HS-27A (cell line): ENCODE results near the gene CBLN3.

ENCODE experiments used
- DNase-seq: peaks from one replicate; pipeline ENCODE4 v3.0.0-alpha.2; 2012; ENCODE audit warnings: low read depth, missing footprints

CBLN3 gene

DNA sequence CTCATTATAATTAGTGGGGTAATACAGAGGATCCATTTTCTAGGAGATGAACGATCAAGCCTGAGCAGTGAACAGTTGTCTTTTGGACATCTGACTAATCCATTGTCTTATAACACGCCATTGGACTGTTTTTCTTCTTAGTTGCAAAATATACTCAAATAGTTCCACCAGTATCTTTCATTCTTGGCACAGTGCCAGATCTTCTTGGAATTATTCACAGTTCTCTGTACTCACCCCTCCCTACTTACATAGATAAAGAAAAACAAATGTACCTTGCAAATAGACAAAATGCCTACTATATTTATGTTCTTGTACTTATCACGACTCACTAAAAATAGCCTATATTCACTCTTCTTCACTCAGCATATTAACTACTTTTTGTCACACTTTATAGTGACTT lies 3.8 kb downstream of the CBLN3 start:
- DNase-seq: peak; percentile 51

DNA sequence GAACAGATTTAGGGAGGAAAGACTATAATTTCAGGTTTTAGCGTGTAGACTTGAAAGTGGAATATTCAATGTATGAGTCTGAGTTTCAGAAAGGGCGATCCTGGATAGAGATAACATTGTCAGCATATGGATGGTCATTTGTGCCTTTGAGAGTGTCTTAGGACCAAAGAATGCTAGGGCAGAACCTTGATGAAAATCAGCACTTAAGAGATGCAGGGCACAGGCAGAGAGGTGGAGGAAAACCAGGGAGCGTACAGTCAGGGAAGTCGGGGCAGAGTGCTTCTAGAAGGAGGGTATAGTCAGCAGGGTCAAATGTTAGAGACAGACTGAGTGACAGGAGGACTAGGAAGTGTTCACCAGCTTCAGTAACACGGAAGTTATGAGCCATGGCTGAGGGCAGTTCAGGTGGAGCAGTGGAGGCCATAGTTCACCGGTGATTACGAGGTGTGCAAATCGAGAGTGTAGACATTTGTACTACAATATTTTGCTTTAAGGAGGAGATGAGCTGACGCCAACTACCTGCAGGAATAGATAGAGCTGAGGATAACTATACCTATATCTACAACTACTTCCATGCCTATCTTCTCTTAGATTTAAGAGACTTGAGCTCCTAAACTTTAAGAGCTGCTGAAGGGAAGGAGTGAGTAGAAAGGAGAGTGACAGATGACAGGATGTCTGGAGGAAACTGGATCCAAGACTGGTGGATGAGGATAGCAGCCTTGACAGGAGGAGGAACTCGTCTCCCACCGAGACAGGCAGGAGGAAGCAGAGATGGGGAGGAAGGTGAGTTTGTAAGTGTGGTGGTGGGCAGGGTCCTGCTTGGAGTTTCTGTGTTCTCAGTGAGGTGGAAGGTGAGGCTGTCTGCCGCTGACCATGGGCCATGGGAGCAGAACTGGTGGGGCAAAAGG lies 6.5 kb downstream of the CBLN3 start:
- DNase-seq: no peak

DNA sequence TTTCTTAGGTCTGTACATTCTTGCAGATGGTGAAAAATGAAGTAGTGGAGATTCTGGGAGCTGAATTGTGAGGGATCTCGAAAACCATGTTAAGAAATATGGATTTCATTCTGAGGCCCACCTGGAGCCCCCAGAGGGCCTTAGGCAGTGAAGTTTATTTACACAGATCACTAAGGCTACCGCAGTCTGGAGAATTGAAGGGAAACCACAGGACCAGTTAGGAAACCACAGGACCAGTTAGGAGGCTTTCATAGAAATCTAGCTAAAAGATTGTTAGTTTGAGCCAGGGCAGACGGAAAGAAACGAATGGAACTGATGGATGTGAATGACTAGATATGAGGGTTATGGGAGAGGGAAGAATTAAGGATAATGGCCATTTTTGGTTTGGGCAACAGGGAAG lies 7.2 kb downstream of the CBLN3 start:
- DNase-seq: no peak

DNA sequence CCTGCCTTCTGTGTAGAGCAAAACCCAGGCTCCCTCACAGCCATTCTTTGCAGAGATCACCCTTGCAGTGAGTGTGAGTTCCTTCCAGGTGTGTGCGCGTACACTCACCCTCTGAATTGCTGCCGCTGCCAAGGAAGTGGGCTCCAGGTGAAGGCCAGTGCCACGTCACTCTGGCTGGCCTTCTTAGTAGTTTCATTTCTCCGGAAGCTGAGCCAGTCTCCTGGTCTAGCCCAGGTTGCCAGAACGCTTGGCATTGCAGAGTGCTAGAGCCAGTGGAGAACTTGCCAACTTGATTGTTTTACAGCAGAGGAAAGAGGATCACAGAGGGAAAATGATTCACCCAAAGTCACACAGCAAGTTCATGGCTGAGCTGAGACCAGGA lies 11.0 kb downstream of the CBLN3 start:
- DNase-seq: no peak

DNA sequence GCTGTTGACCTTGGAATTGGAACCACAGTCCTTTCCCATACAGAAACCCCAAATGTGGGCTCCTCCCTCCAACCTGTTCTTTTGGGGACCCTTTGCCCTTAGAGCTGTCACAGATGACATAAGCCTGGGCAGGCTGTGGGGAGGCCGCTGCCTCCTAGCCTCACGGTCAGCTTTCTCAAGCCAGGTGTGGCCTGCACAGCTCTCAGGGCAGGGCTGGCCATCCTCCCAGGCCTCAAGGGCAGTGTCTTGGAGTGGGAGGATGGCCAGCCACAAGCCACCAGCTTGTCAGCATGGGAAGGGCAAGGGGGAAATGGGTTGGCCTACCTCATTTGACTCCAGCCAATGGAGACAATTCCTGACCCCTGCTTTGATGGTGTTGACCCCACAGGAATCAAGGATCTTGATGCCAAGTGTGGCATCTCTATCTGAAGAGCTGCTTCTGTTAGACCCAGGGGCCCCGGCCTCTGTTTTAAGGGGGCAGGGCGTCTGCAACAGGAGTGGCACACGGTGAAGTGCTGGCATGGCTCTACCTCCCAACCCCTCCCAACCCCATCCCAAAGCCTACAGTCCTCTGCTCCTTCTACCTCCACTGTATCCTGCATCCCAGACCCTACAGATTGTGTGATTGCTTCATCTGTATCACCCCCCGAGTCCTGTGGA lies 11.5 kb downstream of the CBLN3 start:
- no peak for DNase-seq

DNA sequence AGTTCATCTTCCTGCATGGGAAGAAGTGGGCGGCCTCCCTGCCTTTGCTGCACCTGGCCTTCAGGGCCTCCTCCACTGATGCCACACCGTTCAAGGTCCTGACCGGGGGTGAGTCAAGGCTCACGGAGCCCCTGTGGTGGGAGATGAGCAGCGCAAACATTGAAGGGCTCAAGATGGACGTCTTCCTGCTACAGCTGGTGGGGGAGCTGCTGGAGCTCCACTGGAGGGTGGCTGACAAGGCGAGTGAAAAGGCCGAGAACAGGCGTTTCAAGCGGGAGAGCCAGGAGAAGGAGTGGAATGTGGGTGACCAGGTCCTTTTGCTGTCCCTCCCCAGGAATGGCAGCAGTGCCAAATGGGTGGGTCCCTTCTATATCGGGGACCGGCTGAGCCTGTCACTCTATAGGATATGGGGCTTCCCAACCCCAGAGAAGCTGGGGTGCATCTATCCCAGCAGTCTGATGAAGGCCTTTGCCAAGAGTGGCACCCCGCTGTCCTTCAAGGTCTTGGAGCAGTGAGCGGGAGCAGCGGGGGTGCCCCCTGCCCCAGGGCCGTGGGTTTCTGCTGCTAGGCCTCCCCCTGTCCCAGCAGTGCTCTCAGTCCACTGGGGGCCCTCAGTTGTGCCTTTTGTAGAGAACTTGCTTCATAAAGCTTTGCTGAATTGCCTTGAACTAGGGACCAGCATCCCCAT lies 12.4 kb downstream of the CBLN3 start:
- no peak for DNase-seq

DNA sequence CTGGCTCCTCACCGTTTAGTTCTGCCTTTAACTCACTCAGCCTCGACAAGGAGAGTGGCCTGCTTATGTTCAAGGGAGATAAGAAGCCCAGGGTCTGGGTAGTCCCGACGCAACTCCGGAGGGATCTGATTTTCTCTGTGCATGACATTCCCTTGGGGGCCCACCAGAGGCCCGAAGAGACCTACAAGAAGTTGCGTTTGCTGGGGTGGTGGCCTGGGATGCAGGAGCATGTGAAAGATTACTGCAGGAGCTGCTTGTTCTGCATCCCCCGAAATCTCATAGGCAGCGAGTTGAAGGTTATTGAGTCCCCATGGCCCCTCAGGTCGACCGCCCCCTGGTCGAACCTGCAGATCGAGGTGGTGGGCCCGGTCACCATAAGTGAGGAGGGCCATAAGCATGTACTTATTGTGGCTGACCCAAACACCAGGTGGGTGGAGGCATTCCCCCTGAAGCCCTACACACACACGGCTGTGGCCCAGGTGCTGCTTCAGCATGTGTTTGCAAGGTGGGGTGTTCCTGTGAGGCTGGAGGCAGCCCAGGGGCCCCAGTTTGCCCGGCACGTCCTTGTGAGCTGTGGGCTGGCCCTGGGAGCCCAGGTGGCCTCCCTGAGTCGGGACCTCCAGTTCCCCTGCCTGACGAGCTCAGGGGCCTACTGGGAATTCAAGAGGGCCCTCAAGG lies 13.1 kb downstream of the CBLN3 start:
- DNase-seq: no peak

DNA sequence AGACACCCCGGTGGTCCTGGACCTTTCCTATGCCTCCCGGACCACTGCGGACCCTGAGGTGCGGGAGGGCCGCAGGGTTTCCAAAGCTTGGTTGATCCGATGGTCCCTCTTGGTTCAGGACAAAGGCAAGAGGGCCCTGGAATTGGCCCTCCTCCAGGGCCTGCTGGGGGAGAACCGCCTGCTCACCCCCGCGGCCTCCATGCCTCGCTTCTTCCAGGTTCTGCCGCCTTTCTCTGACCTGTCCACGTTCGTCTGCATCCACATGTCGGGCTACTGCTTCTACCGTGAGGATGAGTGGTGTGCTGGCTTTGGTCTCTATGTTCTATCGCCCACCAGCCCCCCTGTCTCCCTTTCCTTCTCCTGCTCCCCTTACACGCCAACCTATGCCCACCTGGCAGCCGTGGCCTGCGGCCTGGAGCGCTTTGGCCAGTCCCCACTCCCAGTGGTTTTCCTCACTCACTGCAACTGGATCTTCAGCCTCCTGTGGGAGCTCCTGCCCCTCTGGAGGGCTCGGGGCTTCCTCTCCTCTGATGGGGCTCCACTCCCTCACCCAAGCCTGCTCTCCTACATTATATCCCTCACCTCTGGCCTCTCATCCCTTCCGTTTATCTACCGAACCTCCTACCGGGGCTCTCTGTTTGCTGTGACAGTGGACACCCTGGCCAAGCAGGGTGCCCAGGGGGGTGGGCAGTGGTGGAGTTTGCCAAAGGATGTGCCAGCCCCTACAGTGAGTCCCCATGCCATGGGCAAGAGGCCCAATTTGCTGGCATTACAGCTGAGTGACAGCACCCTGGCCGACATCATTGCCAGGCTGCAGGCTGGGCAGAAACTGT lies 13.8 kb downstream of the CBLN3 start:
- DNase-seq: no peak

DNA sequence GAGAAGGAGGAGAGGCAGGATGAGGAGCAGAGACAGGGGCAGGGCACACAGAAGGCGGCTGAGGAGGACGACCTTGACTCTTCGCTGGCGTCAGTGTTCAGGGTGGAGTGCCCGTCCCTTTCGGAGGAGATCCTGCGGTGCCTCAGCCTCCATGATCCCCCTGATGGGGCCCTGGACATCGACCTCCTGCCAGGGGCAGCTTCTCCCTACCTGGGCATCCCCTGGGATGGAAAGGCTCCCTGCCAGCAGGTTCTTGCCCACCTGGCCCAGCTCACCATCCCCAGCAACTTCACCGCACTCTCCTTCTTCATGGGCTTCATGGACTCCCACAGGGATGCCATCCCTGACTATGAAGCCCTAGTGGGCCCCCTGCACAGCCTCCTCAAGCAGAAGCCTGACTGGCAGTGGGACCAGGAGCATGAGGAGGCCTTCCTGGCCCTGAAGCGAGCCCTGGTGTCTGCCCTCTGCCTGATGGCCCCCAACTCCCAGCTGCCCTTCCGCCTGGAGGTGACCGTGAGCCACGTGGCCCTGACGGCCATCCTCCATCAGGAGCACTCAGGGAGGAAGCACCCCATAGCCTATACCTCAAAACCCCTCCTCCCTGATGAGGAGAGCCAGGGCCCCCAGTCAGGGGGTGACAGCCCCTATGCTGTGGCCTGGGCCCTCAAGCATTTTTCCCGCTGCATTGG lies 14.6 kb downstream of the CBLN3 start:
- no peak for DNase-seq

DNA sequence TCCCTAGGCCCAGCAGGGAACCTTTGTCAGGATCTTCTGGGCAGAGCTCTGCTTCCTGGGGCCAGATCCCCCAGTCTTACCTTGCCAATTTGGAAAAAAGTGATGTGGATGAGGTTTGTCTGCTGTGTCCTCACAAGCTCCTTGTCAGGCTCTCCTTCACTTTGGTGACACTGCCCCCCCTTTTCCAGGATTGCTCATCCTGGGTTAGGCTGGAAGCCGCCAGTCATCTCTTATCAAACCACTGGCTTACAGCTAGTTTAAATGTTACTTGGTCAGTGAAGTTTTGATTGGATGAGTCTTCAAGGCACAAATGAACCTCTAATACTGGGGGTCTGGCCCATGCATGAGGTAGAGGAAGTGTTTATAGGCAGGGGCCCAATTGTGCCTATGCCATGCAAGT lies 15.4 kb downstream of the CBLN3 start:
- no peak for DNase-seq

DNA sequence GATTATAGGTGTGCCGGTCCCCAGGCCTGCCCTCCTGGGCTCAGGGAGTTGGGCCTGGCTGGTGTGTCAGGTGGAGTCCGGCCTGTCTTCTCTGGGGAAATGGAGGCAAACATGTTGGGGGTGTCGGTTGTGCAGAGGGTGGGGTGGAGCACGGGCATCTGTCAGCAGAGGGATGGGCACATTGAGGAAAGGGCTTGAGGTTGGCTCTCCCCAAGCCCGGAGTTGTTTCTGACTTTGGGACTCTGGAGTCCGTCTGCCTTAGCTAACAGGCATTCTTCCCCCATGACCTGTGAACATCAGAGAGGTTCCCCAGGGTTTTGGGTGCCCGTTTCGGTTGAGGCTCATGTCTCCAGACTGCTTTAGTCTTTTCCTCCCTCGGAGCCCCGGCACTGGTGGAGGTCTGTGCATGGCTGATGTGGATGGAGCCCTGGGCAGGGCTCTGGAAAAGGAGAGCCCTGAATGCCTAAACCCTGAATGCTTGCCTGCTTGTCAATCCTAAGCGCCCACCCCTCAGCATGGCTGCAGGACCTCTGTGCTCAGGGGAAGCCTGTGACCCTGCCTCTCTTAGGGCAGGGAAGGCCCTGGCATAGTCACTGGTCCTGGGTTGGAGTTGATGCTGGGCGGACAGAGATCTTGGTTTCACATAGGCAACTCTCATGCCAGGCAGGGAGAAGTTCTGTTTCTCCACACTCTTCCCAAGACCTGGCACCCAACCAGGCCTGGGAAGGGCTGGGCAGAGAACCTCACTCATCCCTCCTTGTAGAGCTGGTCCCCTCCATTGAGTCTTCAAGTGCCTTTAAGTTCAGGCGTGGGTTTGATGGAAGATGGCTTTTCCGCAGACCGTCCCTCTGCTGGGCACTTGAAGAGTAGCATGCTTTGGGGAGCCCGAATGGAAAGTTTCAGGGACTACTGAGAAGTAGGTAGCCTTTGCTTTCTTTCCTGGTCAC lies 17.8 kb downstream of the CBLN3 start:
- DNase-seq: no peak

DNA sequence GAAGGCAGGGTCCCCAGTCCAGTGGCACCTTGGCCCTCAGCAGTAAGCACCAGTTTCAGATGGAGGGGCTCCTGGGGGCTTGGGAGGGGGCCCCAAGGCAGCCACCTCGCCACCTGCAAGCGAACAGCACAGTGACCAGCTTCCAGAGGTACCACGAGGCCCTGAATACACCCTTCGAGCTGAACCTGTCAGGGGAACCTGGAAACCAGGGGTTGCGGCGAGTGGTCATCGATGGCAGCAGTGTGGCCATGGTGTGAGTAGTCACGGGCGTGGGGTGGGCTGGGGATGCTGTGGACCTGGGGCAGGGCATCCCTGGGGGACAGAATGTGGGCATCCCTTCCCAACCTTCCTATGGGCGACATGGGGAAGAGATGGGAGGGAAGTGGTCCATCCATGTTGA lies 19.5 kb downstream of the CBLN3 start:
- DNase-seq: no peak

DNA sequence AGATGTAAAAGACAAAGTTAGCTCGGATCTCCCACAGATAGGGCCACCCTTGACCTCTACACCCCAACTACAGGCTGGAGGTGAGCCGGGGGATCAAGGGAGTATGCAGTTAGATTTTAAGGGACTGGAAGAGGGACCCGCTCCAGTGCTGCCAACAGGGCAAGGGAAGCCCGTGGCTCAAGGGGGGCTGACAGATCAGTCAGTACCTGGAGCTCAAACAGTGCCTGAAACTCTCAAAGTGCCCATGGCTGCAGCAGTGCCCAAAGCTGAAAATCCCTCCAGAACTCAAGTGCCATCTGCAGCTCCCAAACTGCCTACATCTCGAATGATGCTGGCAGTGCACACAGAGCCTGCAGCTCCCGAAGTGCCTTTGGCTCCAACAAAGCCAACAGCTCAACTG lies 20.3 kb downstream of the CBLN3 start:
- DNase-seq: no peak

DNA sequence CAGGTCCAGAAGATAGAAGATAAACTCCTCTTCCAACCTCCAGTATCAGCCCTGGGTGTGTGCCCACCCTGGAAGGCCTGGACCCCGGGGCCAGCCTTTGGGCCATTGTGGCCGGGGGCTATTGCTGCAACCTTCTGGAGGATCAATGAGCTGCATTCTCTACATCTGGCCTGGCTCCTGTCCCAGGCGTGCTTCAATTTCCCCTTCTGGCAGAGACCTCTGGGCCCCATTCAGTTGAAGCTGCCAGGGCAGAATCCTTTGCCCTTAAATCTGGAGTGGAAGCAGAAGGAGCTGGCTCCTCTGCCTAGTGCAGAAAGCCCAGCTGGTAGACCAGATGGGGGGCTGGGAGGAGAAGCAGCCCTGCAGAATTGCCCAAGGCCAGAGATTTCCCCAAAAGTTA lies 20.7 kb downstream of the CBLN3 start:
- DNase-seq: no peak

DNA sequence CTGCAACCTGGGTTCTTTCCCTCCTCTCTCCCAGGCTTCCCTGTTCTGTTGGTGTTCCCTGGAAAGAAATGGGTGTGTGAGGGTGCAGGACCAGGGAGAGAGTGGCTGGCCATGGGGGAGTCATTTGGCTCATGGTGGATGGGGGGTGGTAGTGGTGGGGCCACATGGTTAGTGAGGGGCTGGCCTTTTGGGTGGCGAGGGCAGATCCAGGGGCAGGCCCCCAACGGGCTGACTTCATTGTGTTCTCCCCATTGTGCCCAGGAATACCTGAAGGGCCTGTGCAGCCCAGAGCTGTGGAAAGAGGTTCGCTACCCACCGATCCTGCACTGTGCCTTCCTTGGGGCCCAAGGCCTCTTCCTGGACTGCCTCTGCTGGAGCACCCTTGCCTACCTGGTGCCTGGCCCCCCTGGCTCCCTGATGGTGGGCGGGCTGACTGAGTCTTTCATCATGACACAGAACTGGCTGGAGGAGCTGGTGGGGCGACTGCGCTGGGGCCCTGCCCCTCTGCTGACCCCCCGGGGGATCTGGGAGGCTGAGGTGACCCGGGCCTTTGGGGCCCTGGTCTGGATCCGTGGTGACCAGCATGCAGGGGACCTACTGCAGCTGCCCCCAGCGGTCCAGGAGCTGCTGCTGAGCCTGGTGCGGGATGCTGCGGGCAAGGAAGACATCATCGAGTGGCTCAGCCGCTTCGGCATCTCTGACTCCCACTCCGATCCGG lies 21.7 kb downstream of the CBLN3 start:
- no peak for DNase-seq

DNA sequence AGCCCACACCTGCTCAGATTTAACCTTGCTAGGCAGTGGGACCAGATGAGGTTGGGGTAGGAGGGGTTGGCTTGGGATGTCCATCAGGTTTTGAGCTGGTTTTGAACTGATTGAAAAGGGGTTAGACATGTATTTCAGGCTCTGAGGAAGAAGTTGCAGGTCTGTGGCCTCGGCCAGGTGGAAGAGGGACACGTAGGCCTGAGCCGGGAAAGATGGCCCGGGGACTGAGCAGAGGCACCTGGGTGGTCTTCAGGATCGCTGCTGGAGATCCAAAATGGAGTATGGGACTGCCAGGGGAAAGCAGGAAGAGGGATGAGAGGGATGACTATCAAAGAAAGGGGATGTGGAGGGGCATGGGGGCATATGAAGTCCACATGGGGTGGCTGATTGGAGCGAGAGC lies 23.1 kb downstream of the CBLN3 start:
- no peak for DNase-seq

DNA sequence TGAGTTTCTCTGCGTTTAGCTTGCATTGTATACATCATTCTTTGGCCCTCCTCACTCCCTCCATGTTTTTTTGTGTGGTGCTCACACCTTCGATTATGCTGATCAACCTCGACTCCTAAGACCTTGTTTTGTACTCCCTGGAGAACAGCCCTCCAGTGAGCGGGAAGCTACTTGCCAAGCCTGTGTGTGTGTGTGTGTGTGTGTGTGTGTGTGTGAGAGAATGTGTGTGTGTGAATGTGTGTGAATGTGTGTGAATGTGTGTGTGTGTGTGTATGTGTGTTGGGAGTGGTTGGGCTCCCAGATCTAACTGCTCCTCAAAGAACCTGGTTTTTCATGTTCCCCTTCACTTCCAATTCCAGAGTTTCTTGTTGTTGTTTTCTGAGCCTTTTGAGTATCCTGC lies 24.7 kb downstream of the CBLN3 start:
- DNase-seq: no peak

DNA sequence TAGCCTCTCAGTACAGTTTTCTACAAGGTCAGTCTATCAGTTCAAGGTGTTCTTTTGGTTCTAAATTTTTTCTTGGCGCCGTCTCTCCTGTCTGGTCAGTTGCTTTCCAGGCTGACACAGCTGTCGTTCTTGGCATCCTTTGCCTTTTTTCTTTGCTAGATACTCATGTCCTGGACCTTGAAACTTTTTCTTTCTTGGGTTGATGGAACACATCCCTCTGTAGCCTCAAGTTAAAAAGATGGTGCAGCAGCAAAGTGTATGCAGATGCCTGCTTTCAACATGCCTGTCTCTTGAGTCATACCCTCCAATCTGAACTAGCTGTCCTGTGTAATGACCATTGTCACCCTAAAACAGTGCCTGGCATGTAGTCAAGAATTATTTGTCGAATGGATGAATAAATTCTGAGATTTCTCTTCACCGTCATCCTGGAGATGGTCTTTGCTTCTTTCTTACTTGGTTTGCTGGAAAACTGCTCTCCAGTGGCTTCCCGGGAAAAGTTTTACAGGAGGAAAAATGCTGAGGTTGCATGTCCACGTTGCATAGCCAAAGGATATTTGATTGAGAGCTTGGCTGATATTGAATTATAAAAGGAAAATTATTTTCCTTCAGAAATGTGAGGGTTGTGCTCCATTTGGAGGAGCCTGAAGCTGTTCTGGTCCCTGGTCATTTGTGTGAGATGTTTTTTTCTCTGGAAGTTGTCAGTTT lies 26.0 kb downstream of the CBLN3 start:
- no peak for DNase-seq
